Uterus (tissue), 2 donors: ENCODE data around the gene HSPA12B.

Source experiments
- CTCF ChIP-seq, 4 experiments: fragments of 200-600 bp in 2 of 4; fragments of 450-650 bp in 2 of 4; sonication (generic) in 2 of 4; IDR thresholded peaks; one replicate each; pipeline ENCODE4 v1.5.1; 2016 to 2019; ENCODE audit warnings: antibody characterized with exemption in 4 of 4, mild to moderate bottlenecking in 2 of 4, moderate library complexity in 1 of 4
- POLR2A ChIP-seq, 2 donors: fragments of 450-650 bp; IDR thresholded peaks; one replicate each; pipeline ENCODE4 v1.6.1; 2016; ENCODE audit warnings: antibody characterized with exemption in 2 of 2, mild to moderate bottlenecking in 1 of 2, moderate library complexity in 1 of 2

DNA sequence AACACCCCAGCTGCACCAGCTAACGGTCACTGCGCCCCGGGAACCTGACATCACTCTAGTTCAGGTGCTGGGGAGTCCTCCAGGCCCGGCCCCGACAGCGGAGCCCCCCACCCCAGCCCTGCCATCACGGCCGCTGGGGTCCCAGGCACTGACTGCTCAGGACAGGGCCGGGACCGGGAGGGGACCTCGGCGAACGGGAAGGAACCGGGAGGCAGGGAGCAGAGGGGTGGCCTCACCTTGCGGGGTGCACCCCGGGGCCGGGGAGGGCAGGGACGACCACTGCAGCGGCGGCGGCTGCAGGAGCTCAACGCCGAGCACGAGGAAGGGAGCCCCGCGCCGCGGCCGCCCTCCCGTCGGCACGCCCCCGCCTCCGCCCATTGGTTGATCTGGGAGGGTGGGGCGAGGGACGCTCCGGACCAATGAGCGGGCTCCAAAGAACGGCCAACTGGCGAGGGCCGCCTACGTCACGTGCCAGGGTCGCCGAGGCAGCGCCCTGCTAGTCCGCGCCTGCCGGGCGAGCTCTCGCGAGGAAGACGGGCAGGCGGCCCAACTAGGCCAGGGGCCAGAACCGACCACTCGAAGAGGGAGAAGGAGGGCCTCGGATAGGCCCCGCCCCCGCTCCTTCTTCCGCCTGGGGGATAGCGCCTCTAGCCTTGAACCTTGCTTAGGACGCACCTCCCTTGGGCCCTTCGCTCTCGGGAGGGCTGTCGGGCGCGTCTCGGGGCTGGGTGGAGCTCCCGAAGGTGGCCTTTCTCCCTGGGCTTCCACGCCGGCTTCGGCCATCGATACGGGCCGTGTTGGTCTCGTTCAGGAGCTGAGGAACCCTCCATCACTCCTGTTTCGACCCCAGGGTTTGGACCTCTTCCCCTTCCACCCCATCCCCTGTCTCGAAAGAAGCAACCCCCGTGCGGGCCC is 35.2 kb downstream of the HSPA12B start, which contains the start of gene ADISSP:
- peak in 1 of 4 experiments; percentile 37 for TF ChIP-seq CTCF (IDR thresholded peaks at IDR 0.05)
- TF ChIP-seq POLR2A (IDR thresholded peaks at IDR 0.05) = peak; percentile 47 to 75
